ENCODE data around the gene FRMD3. TPM values are rescaled to one million over a fixed set of nuclear protein-coding genes. Genes with fewer than 3 reads are reported as not detected.
A peak's percentile ranks its signal among the peaks of the same experiment; 100 is the strongest.

Gene FRMD3
- total RNA-seq, 1 experiment from 2014 or later, result 0.13 TPM

DNA sequence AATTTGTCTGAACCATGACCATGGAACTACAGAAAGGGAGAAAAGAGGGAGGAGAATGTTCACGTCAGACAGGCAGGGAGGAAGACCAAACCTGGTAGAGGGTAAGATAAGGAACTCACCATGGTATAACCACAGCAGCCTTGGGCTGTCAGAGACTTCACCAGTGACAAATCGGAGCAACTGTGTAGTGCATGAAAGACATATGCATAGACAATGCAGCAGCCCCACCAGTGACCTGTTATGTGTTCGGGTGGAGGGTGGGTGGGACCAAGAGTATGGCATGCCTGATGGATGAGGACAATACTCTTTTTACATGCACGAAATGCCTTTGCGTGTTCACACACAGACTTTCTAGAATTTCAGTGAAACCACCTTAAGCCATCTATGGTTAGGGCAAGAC lies 253.5 kb downstream of the FRMD3 start:
- DNase-seq (ENCODE audit: low spot score), result no peak

- DNase-seq (ENCODE audit: low spot score), result no peak
Observed at GRCh38 chr9:83283528-83283927, 254.7 kb downstream of the FRMD3 start.

- DNase-seq (ENCODE audit: low spot score), result peak; percentile 32
Observed at GRCh38 chr9:83281306-83282255, 256.6 kb downstream of the FRMD3 start.

- DNase-seq (ENCODE audit: low spot score), result no peak
Observed at GRCh38 chr9:83280790-83281189, 257.4 kb downstream of the FRMD3 start.

DNA sequence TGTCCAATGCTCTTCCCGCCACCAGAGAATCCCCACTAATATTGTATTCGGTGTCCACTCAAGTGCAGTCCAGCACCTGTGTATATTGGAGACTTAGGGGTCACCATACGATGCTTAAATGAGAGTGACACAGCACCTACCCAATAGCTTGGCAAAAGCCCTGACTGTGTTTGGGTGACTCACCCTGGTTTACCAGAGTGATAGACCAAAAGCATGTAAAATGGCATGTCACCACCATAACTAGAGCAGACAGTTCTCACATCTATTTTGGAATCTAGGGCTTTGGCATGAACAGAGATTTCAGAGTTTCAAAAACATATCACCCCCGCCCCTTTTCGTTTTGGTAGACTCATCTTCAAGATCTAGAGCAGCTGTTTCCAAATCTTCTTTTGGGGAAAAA lies 257.9 kb downstream of the FRMD3 start:
- DNase-seq (ENCODE audit: low spot score), result no peak

DNA sequence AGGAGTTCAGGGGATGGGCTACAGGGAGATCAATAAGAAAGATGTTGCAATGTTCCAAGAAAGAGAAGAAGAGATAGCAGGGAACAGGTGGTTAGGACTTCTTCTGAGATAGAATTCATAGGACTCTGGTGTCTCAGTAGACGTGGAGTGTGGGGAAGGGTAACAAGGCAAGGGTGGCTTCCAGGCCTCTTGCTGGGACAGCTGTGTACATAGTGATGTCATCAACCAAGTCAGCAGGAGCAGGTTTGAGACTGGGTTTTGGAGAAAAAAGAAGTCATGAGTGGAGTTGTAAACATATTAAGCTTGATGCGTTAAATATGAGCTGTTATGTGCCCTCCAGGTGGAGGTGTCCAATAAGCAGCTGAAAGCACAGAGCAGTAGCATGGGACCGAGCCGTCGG lies 263.4 kb downstream of the FRMD3 start:
- DNase-seq (ENCODE audit: low spot score), result no peak

DNA sequence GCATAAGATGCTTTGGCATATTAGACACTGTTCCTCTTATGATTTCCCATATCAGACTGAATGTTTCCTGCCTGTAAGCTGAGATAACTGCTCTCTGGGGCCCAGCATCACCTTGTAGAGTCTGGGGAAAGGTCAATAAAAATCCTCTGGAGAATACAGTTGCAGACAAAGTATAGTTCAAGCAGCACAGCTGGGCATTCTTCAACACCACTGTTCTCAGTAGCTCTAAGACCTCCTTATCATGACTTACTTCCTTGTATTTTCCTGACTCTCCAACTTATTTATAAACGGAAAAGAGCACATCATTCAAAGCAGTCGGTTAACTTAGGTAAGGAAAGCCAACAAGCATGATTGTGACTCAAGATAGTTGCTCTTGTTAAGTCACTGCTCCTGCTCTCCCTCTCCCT lies 266.5 kb downstream of the FRMD3 start:
- no peak for DNase-seq (ENCODE audit: low spot score)

DNA sequence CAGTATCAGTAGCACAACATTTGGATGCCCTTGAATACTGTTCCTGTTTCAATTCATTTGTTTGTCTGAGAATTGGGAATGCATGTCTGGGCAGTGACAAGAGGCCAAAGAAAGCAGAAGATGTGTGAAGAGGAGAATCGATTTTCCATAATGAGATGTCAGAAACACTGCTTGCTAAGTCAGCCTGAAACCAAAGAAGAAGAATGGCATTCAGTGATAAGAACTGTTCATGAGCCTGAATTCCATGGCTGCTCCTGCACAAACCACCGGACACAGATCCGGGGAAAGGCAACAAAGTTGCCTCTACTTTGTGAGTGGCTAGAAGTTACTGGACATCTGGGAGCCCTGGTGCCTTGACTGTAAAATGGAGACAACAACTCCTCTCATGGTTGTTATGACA lies 268.1 kb downstream of the FRMD3 start:
- no peak for DNase-seq (ENCODE audit: low spot score)

- no peak for DNase-seq (ENCODE audit: low spot score)
Observed at GRCh38 chr9:83267741-83268140, 270.5 kb downstream of the FRMD3 start.

- DNase-seq (ENCODE audit: low spot score), result no peak
Observed at GRCh38 chr9:83266666-83267496, 271.3 kb downstream of the FRMD3 start.

DNA sequence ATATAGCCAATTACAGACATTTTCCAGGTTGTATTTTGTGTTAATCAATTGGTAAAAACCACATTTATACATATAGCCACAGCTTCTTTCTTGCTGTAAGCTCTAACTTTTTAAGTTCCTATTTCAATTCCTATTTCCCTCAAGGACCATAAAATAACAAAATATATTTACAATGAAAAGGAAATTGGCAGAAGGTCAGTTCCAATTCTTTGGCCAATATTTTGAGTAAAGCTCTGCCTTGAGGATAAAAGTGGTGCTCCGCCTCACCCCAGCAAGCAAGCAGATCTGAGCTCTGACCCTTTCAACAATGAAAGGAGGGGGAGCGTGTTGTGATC lies 271.9 kb downstream of the FRMD3 start:
- DNase-seq (ENCODE audit: low spot score), result no peak

GRCh38 chr9:83264315-83264714 lies 273.9 kb downstream of the FRMD3 start:
- DNase-seq (ENCODE audit: low spot score), result no peak

DNA sequence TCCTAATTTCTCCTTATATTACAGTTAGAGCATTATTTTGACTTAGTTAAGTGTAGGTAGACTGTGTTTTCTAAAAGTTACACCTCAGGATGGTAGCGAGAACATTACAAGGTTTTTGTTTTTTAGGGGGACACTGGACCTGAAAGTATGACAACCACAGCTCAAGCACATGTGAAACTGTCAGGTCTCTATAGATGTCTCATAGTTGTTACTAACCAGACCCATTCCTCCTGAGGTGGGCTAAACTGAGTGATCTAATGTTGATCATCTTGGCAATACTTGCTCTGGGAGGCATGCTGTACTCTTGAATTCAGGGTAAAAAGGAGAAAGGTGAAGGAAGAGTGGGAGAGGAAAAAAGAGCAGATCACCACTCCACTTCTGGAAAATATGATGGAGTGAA lies 278.6 kb downstream of the FRMD3 start:
- no peak for DNase-seq (ENCODE audit: low spot score)

DNA sequence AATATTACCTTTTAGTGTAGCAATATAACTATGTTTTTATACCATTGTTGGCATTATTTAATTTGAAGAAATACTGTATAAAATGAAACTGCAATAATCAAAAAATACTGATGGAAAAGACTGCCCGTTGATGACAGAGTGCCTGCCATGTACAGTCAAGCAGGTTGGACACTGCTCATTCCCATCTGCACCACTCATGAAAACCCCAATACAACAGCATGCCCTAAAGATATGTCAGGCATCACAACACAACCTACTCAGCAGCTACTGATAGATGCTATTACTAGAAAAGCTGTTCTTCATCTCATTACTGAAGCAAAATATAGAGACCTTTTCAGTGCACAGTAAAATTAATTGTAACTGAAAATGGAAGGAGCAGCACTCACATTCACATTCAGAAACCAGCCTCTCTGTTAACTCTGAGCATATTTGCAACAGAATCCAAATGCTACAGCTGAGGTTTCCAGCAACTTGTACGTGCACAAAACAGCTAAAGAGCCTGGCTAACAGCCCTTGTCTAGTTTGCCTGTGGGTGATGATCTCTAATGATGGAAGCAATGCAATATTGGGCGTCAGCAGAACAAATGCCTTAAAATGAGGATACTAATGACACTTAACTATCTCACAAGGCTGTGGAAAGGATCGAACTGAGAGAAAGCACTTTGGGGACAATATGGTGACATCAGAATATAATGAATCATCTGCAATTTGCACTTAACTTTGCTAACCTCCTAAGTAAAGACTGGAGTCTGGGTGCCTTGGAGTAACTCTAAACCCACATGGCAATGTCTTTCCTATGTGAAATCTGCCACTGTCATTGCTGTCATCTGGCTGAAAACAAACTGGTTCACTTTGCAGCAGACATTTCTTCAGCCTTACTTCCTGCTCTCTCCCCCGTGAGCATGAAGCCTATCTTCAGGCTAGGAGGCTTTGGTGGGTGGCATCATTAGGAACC lies 280.0 kb downstream of the FRMD3 start:
- DNase-seq (ENCODE audit: low spot score), result no peak

GRCh38 chr9:83247732-83248131 lies 290.5 kb downstream of the FRMD3 start:
- no peak for DNase-seq (ENCODE audit: low spot score)

DNA sequence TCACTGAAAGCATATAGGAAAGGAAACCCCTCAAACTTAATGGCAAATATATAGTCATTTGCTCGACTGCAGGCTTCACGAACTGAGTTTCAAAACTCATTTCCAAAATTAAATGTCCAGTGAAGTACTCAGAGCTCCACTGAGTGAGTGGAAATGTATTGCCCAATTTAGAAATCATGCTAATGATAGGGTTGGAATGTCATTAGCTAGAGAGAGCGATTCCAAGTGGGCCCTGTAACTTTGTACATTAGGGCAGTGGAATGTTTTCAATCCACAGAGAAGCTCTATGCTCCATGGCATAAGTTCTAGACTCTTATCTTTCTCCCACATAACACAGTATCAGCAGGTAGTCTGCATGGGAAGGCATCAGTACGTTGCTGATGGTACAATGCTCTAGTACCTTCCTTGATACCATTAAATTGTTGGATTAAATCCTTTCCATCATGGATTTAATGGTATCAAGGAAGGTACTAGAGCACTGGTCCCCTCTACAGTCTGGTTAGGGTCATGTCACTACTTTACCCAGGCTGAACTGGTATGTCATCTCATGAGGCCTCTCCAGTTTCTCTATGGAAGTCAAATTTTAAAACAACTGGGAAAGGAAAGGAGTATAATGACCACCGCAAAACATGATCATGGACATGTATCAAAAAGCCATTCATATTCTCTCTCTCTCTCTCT lies 292.1 kb downstream of the FRMD3 start:
- DNase-seq (ENCODE audit: low spot score), result no peak

DNA sequence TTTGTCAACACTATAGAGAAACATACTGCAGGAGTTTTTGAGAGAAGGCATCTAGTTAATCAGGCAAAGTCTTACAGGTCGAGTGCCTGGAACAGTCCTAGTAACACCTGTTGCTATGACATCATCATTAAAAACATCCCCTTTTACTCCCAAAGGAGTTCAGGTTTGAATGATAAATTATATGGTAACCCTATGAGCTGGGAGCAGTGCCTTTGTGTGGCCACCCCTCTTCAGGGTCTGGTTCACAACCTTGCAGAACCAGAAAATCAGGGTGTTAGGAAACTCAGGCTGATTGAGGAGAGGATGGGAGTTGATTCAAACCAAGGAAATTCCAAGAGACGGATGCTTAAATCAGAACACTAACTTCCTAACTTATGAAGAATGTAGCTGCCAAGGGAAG lies 296.1 kb downstream of the FRMD3 start:
- peak; percentile 57 for DNase-seq (ENCODE audit: low spot score)

GRCh38 chr9:83240671-83241070 lies 297.5 kb downstream of the FRMD3 start:
- no peak for DNase-seq (ENCODE audit: low spot score)

GRCh38 chr9:83239747-83240146 lies 298.5 kb downstream of the FRMD3 start:
- DNase-seq (ENCODE audit: low spot score), result no peak

- peak; percentile 45 for DNase-seq (ENCODE audit: low spot score)
Observed at GRCh38 chr9:83238871-83239640, 299.1 kb downstream of the FRMD3 start.
